PFSK-1 (cell line): ENCODE results near the gene UNC5CL.

Source experiments
- FOXP2 ChIP-seq: optimal IDR thresholded peaks from 2 replicates; pipeline ENCODE3; 2011; ENCODE audit warnings: borderline replicate concordance, control low read depth, inconsistent platforms; ENCODE audit not compliant: insufficient read depth; ENCODE audit errors: extremely low read length, extremely low read depth
- POLR2AphosphoS5 ChIP-seq: IDR thresholded peaks from 2 replicates; pipeline ENCODE4 v1.6.1; 2012; ENCODE audit warnings: low read depth, mild to moderate bottlenecking, control low read depth, low read length, moderate library complexity
- REST ChIP-seq, 2 experiments: IDR thresholded peaks; 2 replicates each; pipeline versions ENCODE4 v1.6.1 to v1.8.0; 2011 to 2012; ENCODE audit warnings: low read depth in 2 of 2, low read length in 2 of 2, control low read depth in 1 of 2, inconsistent platforms in 1 of 2, mild to moderate bottlenecking in 1 of 2, moderate library complexity in 1 of 2; ENCODE audit not compliant: insufficient read depth in 1 of 2
- SIN3A ChIP-seq: IDR thresholded peaks from 2 replicates; pipeline ENCODE4 v1.6.1; 2012; ENCODE audit warnings: mild to moderate bottlenecking, low read length, moderate library complexity, borderline replicate concordance; ENCODE audit not compliant: insufficient read depth
- TAF1 ChIP-seq: IDR thresholded peaks from 2 replicates; pipeline ENCODE4 v1.6.1; 2012; ENCODE audit warnings: low read length, control low read depth, borderline replicate concordance; ENCODE audit not compliant: insufficient read depth

Gene UNC5CL

GRCh38 chr6:41074692-41075436, 35.8 kb upstream of the UNC5CL start:
- TF ChIP-seq SIN3A: no peak
- no peak for TF ChIP-seq TAF1
- no peak for TF ChIP-seq FOXP2
- no peak for TF ChIP-seq REST (IDR thresholded peaks at IDR 0.05; ENCODE audit: insufficient read depth in 1 of 2, low read depth in 2 of 2, low read length in 2 of 2)
- TF ChIP-seq POLR2AphosphoS5: no peak

DNA sequence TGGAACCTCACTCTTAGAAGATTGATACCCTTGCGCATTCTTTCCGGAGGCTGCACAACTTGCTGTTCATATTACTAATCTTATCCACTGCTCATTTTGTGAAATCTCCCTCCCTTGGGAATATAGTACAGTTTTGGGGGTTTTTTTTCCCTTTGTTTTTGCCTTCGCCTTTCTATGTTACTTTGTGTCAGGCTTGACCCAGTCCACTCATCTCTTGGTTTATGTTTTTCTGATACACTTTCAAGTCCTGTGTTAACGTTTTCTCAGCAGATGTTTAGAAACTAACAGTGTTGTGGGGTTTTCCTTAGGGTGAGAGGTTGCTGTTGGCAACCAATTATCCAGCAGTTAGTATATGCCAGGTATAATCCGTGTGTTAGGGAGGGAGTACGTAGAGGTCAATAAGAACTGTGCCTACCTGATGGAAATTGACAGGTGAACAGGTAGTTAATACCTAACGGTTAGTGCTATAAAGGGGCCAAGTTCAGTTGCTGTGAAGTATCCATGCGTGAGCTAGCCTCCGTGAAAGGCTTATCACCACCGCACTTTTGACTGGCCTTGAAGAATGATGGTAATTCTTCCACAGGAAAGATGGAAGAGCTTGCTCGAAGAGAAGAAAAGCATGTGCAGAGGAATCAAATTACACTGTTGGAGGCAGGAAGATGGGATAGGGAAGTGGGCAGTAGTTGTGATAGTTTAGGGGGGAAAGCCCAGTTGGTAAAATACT, 35.1 kb upstream of the UNC5CL start:
- TF ChIP-seq SIN3A (no peak), REST (IDR thresholded peaks at IDR 0.05; ENCODE audit: insufficient read depth in 1 of 2, low read depth in 2 of 2, low read length in 2 of 2) (no peak), FOXP2 (no peak), POLR2AphosphoS5 (no peak), TAF1 (no peak)

GRCh38 chr6:41073203-41073967, 34.4 kb upstream of the UNC5CL start:
- TF ChIP-seq REST (IDR thresholded peaks at IDR 0.05; ENCODE audit: insufficient read depth in 1 of 2, low read depth in 2 of 2, low read length in 2 of 2) (no peak), FOXP2 (peak; percentile 1), TAF1 (peak; percentile 82), SIN3A (peak; percentile 77; the same call in 1 of the 2 replicates), POLR2AphosphoS5 (peak; percentile 78)

DNA sequence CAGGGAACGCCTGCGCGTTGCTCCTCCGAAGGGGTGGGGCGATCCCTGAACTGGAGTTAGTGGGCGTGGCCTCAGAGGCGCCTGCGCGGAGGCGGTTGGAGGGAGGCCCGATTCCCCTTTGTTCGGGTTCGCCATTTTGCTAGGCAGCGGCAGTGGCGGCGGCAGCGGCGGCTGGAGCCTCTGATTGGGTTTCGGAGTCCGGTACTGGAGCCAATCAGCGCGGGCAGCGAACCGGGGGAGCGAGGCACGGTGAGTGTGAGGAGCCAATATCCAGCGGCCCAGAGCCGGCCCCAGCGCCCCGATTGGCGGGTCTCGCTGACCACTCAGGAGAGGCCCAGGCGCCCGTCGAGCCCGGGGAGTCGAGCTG, 33.8 kb upstream of the UNC5CL start, which contains the start of gene NFYA:
Gene NFYA, plus strand, starts transcription at position 139 of the 367 bp plus-strand sequence. CDS start 6,116 bp downstream, outside the sequence.
- TF ChIP-seq POLR2AphosphoS5: no peak
- peak; percentile 65 for TF ChIP-seq FOXP2
- no peak for TF ChIP-seq REST (IDR thresholded peaks at IDR 0.05; ENCODE audit: insufficient read depth in 1 of 2, low read depth in 2 of 2, low read length in 2 of 2)
- no peak for TF ChIP-seq SIN3A
- TF ChIP-seq TAF1: no peak; the same call in none of the 2 replicates
